GM12874 (cell line): ENCODE data around the gene ERBB4.

ENCODE experiments used
- TF ChIP-seq, protein P1 (sequence below): IDR thresholded peaks from 2 replicates; pipeline ENCODE4 v1.5.1; 2011; ENCODE audit warnings: low read depth, mild to moderate bottlenecking, control low read depth, low read length, moderate library complexity; ENCODE audit not compliant: insufficient read depth

ERBB4 gene

DNA sequence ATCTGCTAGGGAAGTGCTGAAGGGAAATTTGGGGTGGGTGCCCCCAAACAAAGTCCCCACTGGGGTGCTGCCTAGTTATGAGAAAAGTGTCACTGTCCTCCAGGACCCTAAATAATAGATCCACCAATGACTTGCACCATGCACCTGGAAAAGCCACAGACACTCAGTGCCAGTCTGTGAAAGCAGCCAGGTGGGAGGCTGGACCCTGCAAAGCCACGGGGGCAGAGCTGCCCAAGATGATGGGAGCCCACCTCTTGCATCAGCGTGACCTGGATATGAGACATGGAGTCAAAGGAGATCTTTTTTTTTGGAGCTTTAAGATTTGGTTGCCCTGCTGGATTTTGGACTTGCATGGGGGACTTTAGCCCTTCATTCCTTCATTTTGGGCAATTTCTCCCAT lies 431.6 kb downstream of the ERBB4 start:
- TF ChIP-seq, protein P1, sequence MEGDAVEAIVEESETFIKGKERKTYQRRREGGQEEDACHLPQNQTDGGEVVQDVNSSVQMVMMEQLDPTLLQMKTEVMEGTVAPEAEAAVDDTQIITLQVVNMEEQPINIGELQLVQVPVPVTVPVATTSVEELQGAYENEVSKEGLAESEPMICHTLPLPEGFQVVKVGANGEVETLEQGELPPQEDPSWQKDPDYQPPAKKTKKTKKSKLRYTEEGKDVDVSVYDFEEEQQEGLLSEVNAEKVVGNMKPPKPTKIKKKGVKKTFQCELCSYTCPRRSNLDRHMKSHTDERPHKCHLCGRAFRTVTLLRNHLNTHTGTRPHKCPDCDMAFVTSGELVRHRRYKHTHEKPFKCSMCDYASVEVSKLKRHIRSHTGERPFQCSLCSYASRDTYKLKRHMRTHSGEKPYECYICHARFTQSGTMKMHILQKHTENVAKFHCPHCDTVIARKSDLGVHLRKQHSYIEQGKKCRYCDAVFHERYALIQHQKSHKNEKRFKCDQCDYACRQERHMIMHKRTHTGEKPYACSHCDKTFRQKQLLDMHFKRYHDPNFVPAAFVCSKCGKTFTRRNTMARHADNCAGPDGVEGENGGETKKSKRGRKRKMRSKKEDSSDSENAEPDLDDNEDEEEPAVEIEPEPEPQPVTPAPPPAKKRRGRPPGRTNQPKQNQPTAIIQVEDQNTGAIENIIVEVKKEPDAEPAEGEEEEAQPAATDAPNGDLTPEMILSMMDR, result no peak

DNA sequence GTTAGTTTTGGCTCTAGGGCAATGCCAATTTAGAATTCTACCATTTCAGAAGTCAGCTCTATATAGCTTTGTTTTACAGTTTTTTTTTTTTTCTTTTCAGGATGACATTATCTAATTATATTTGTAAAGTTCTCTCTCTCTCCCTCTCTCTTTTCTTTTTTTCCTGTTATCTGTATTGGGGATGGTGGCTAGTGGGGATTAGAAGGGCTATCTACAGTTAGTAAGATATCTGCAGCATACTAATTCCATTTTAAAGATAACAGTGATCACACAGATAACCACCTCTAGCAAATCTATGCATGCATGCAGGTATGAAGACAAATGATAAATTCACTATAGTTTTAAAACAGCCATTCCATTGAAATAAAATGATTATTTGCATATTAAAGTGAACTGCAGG lies 438.9 kb downstream of the ERBB4 start:
- TF ChIP-seq, protein P1, result no peak

DNA sequence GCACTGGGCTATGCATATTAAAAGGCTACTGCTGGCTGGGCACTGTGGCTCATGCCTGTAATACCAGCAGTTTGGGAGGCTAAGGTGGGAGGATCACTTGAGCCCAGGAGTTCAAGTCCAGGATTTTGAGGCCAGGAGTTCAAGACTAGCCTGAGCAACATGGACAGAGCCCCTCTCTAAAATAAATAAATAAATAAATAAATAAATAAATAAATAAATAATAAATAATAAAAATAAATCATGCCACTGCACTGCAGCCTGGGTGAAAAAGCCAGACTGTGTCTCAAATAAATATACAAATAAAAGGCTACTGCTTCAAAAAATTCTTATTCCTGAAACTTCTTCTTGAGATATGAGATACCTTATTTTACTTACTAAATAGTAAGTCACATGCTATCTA lies 439.6 kb downstream of the ERBB4 start:
- TF ChIP-seq, protein P1, result no peak

DNA sequence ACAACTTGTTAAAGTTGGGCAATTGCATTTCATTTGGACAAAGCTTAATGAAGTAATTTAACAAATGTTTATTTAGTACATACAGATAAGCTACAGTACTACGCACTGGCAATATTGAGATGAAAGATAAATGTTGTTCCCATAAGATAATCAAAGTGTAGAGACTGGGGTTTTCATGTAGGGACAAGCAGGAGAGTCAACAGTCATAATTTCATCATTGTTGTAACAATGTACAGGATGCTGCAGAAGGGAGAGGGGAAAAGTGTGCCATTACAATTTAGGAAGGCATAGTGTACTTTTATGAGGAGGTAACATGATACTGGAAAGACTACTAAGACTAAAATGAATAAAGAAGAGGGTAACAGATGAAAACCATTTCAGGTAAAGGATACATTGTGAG lies 441.6 kb downstream of the ERBB4 start:
- TF ChIP-seq, protein P1, result no peak

DNA sequence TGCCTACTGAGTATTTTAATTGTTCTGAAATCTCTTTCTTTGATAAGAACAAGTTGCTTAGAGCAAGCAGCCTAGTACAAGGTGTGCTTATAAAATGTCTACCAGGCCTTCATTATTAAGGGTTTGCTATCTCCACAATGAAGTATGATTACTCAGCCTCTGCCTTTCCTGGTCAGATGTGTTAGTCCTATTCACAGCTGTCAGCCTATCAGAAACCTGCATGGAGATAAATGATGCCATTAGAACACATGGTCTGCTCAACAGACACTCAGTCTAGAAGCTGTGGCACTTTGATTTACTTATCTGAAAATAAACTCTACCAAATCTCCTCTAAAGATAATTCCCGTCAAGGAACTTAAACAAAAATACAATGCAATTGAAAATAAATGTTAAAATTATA lies 448.7 kb downstream of the ERBB4 start:
- TF ChIP-seq, protein P1, result no peak

DNA sequence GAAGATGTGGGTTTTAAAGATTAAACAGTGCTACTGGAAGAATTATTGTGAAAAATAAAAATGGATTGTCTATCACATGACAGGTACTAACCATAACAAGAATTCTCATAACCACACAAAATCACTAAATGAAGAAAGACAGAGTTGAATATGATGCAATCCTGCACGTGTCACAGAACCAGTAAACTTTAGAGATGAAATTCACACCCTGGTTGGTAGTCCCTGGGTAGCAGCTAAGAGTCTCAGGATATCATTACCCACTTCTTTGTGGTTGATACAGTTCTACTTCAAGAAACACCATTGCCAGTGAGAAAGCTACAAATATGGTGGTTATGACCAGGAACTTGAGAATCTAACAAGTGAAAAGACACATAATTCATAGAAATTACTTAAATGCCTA lies 450.2 kb downstream of the ERBB4 start:
- TF ChIP-seq, protein P1, result no peak

DNA sequence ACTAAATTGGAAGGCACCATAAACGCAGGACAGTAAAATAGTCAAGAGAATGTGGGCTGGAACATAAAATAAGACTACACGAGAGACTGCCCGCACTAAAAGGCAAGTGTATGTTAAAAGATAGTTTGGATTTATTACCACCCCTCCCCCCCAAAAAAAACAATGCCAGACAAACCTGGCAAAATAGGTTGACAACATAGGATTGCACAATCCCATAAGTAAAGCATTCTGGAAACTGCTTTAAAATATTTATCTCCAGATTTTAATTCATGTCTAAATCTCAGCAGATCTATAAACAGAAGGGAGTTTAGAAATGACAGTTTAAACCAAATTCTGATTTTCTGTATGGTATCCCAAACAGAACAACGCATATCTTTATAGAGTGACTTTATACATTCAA lies 455.1 kb downstream of the ERBB4 start:
- TF ChIP-seq, protein P1, result no peak

DNA sequence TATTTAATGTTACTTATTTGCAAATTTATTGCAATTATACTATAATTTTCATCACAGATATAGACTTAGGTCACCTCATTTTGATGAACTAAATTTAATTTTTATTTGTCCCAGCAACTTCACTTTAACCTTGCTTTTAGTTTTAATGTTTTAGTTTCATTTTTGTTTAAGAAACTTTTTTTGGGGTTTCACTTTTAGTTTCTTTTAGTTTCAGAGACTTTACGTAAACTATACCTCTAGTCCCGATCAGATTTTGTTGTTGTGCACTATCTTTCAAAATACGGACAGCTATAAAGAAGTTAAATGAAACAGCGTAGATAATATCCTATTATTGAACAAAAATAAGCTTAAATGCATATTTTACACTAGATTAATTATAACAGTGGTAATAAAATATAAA lies 460.5 kb downstream of the ERBB4 start:
- TF ChIP-seq, protein P1, result no peak
